ENCODE data around the gene ELMO2.

ELMO2 gene

DNA sequence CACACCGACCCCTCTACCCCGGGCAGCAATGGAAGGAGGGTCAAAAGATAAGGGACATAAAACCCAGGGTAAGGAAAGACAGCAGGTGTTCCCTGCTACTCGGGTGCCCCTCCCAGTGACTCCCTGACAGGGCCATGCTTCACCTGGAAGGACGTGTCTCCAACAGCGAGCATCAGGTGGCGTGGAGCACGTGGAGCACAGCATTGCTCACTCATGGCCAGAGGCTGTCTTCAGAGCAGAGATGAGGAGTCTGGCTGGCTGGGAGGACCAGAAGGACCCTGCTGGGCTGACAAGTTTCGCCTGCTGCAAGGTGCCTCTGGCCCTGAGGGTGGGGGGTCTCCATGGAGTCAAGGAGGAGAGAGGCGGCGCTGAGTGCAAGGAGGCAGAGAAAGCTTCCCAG is 82.9 kb downstream of the ELMO2 start:
- DNase-seq: no peak
- Histone ChIP-seq H3K27ac (no peak overlapping the region), H3K27me3 (ENCODE audit: insufficient read depth, low read depth, severe bottlenecking) (no peaks in the 10 kb centered on the region), H3K9me3 (ENCODE audit: severe bottlenecking) (no peaks in the 10 kb centered on the region), H3K36me3 (no peaks in the 10 kb centered on the region), H3K4me3 (ENCODE audit: low read depth, low read length) (no peak overlapping the region)
- TF ChIP-seq, protein P1, sequence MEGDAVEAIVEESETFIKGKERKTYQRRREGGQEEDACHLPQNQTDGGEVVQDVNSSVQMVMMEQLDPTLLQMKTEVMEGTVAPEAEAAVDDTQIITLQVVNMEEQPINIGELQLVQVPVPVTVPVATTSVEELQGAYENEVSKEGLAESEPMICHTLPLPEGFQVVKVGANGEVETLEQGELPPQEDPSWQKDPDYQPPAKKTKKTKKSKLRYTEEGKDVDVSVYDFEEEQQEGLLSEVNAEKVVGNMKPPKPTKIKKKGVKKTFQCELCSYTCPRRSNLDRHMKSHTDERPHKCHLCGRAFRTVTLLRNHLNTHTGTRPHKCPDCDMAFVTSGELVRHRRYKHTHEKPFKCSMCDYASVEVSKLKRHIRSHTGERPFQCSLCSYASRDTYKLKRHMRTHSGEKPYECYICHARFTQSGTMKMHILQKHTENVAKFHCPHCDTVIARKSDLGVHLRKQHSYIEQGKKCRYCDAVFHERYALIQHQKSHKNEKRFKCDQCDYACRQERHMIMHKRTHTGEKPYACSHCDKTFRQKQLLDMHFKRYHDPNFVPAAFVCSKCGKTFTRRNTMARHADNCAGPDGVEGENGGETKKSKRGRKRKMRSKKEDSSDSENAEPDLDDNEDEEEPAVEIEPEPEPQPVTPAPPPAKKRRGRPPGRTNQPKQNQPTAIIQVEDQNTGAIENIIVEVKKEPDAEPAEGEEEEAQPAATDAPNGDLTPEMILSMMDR (IDR thresholded peaks at IDR 0.05; ENCODE audit: low read depth, low read length): no peak

DNA sequence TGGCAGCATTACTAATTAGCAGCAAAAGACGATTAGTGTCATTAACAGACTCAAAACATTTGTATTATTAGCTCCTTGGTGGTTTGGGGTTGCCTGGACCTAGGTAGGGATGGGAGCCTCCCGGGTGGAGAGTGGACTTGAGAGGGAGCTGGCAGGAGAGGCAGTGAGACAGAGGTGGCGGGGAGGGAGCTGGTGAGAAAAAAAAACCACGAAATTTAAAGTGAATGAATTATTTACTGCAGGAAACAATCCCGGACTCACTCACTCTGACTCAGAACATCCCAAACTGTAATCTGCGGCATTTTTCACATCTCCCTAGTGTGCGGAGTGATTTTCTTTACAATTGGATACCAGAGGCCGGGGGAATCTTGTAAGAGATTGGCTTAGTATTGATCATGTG is 83.8 kb downstream of the ELMO2 start:
- Histone ChIP-seq H3K36me3 (no peaks in the 10 kb centered on the region), H3K9me3 (ENCODE audit: severe bottlenecking) (no peaks in the 10 kb centered on the region), H3K4me3 (ENCODE audit: low read depth, low read length) (no peak overlapping the region), H3K27me3 (ENCODE audit: insufficient read depth, low read depth, severe bottlenecking) (no peaks in the 10 kb centered on the region), H3K27ac (no peak overlapping the region)
- TF ChIP-seq, protein P1 (IDR thresholded peaks at IDR 0.05; ENCODE audit: low read depth, low read length): no peak
- no peak for DNase-seq

DNA sequence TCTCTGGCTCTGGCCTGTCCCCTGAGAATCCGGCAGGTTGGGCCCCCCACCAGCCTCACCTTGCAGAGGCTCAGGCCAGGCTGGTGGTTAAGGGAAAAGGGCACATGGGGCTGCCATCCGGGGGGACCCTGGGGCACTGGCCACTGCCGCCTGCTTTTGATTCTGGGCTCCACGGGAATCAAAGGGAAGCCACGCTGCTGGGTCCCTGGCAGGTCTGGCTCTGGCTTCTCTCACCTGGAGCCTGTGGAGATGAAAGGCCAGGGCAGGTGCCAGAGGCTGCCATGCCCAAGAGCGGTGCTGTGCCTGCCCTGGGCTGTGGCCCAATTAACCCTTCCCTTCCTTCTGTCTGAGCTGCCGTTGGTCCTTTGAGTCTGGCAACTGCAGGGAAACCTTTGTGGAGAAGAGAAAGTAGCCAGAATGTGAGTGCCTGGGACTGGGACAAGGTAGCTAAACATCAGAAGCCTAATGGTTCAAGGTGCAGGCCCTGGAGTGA is 88.7 kb downstream of the ELMO2 start:
- Histone ChIP-seq H3K9me3 (ENCODE audit: severe bottlenecking) (no peaks in the 10 kb centered on the region), H3K27me3 (ENCODE audit: insufficient read depth, low read depth, severe bottlenecking) (no peaks in the 10 kb centered on the region), H3K27ac (no peak overlapping the region; the same call in none of the 2 replicates), H3K4me3 (ENCODE audit: low read depth, low read length) (no peak overlapping the region), H3K36me3 (no peaks in the 10 kb centered on the region)
- no peak for DNase-seq
- TF ChIP-seq, protein P1 (IDR thresholded peaks at IDR 0.05; ENCODE audit: low read depth, low read length): no peak

DNA sequence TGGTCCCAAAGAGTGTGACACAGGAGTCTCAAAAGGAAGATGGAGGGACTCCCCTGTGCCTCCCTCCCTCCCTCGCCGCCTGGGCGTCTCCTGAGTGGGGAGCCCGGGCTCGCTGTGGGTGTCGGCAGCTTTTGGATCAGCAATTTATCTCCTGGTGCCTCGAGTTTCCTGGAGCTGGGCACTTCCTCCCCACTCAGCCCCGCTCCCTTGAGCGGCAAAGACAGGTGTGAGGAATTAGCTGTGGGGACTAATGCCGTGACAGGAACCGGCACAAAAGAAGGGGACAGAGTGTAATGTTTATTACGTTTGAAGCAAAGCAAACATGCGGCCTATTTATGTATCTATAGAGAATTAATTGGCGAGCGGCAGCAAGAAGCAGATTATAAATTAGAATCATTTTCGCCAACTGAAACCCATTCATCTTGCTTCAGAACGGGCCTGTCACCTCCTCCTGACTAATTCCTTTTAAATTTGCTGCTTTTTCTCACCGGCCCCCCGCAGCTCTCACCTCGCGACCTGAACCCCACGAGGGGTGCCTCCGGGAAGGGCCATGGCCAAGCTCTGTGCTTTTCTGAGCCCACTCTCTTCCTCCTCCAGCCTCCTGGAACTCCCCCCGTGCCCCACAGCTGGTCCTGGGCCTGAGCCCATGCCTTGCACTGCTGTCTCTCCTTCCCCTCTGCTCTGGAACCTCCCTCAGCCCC is 89.3 kb downstream of the ELMO2 start:
- Histone ChIP-seq H3K27ac (no peak overlapping the region; the same call in none of the 2 replicates), H3K36me3 (no peaks in the 10 kb centered on the region), H3K9me3 (ENCODE audit: severe bottlenecking) (no peaks in the 10 kb centered on the region), H3K27me3 (ENCODE audit: insufficient read depth, low read depth, severe bottlenecking) (no peaks in the 10 kb centered on the region), H3K4me3 (ENCODE audit: low read depth, low read length) (no peak overlapping the region)
- TF ChIP-seq, protein P1 (IDR thresholded peaks at IDR 0.05; ENCODE audit: low read depth, low read length): no peak
- no peak for DNase-seq

All from WERI-Rb-1 (cell line).